Erythroblast (primary cell): ENCODE results near the gene LYRM9.

Experiments used
- GATA1 ChIP-seq: IDR thresholded peaks from 2 replicates; pipeline ENCODE4 v1.6.1; 2011; ENCODE audit warnings: low read depth, mild to moderate bottlenecking, control low read depth, low read length, moderate library complexity
- POLR2A ChIP-seq: IDR thresholded peaks from 2 replicates; pipeline ENCODE4 v1.6.1; 2011; ENCODE audit warnings: mild to moderate bottlenecking, low read length

GRCh38 chr17:27892542-27892865 lies 661 bp downstream of the LYRM9 start:
- TF ChIP-seq POLR2A (no peak), GATA1 (no peak)
